A549 (cell line): ENCODE data around the gene CALCB.

ENCODE experiments used
- CBX2 ChIP-seq: fragments of 200-600 bp; sonication (generic); IDR thresholded peaks from 2 replicates; pipeline ENCODE4 v1.6.1; 2016; ENCODE audit warnings: low read depth, mild to moderate bottlenecking, borderline replicate concordance
- EP300 ChIP-seq, 2 experiments: fragments of >200 bp; sonication (Bioruptor Twin); formaldehyde crosslinking; IDR thresholded peaks; 2 replicates in 1 of 2; 3 replicates in 1 of 2; pipeline ENCODE4 v1.6.1; 2016 to 2017
- HMGXB4 ChIP-seq: fragments of 250-450 bp; sonication (Bioruptor Pico); IDR thresholded peaks from 2 replicates; pipeline ENCODE4 v1.5.0; 2021; ENCODE audit warnings: mild to moderate bottlenecking, moderate library complexity, borderline replicate concordance
- JUNB ChIP-seq: fragments of >200 bp; sonication (Bioruptor Twin); formaldehyde crosslinking; IDR thresholded peaks from 2 replicates; pipeline ENCODE4 v1.6.1; 2016
- NR3C1 ChIP-seq: fragments of >200 bp; sonication (Bioruptor Twin); formaldehyde crosslinking; IDR thresholded peaks from 3 replicates; pipeline ENCODE4 v1.6.1; 2017
- POLR2A ChIP-seq: IDR thresholded peaks from 2 replicates; pipeline ENCODE4 v1.6.1; 2012; ENCODE audit warnings: mild to moderate bottlenecking, low read length
- RFX5 ChIP-seq: fragments of 450-650 bp; IDR thresholded peaks from 2 replicates; pipeline ENCODE4 v1.7.1; 2014; ENCODE audit warnings: antibody characterized with exemption, mild to moderate bottlenecking, moderate library complexity
- TP53 ChIP-seq: fragments of 250-450 bp; sonication (Bioruptor Pico); IDR thresholded peaks from 2 replicates; pipeline ENCODE4 v1.5.0; 2021; ENCODE audit warnings: mild to moderate bottlenecking, moderate library complexity
- USF2 ChIP-seq: fragments of 450-650 bp; IDR thresholded peaks from 2 replicates; pipeline ENCODE4 v1.6.1; 2014; ENCODE audit warnings: antibody characterized with exemption
- TF ChIP-seq, protein P1 (sequence below): fragments of >200 bp; sonication (Bioruptor Twin); formaldehyde crosslinking; IDR thresholded peaks from 3 replicates; pipeline ENCODE4 v1.5.1; 2016
- TF ChIP-seq, protein P2 (sequence below): fragments of >200 bp; sonication (Bioruptor Twin); formaldehyde crosslinking; IDR thresholded peaks from 3 replicates; pipeline ENCODE4 v1.6.1; 2016
- TF ChIP-seq, protein P3 (sequence below): IDR thresholded peaks from 2 replicates; pipeline ENCODE4 v1.6.1; 2012
- TF ChIP-seq, protein P4 (sequence below): IDR thresholded peaks from 2 replicates; pipeline ENCODE4 v1.6.1; 2012; ENCODE audit warnings: low read depth, borderline replicate concordance

DNA sequence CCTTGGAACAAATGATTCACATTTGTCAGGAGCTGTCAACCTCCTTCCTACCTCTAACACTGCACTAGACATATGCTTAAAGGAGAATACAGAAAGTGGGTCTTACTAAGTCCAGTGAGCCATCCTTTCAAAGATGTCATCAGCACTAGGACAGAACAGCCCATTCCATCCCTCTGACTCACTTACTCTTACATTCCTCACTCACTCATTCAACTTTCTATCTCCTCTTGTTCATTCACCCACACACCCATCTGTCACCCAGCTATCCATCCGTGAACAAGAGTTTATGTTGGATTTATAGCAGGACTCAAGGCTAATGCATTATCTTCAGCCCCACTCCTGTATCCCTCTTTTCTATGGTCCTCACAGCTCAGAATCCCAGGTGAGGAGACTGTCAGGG, 50.5 kb downstream of the CALCB start:
- TF ChIP-seq HMGXB4 (CRISPR knock-in tag) (no peak), RFX5 (no peak), TP53 (CRISPR knock-in tag) (no peak), EP300 (IDR thresholded peaks at IDR 0.05) (no peak), USF2 (no peak), CBX2 (no peak), POLR2A (no peak), NR3C1 (no peak), JUNB (no peak)
- TF ChIP-seq, protein P1, sequence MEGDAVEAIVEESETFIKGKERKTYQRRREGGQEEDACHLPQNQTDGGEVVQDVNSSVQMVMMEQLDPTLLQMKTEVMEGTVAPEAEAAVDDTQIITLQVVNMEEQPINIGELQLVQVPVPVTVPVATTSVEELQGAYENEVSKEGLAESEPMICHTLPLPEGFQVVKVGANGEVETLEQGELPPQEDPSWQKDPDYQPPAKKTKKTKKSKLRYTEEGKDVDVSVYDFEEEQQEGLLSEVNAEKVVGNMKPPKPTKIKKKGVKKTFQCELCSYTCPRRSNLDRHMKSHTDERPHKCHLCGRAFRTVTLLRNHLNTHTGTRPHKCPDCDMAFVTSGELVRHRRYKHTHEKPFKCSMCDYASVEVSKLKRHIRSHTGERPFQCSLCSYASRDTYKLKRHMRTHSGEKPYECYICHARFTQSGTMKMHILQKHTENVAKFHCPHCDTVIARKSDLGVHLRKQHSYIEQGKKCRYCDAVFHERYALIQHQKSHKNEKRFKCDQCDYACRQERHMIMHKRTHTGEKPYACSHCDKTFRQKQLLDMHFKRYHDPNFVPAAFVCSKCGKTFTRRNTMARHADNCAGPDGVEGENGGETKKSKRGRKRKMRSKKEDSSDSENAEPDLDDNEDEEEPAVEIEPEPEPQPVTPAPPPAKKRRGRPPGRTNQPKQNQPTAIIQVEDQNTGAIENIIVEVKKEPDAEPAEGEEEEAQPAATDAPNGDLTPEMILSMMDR = no peak
- TF ChIP-seq, protein P2, sequence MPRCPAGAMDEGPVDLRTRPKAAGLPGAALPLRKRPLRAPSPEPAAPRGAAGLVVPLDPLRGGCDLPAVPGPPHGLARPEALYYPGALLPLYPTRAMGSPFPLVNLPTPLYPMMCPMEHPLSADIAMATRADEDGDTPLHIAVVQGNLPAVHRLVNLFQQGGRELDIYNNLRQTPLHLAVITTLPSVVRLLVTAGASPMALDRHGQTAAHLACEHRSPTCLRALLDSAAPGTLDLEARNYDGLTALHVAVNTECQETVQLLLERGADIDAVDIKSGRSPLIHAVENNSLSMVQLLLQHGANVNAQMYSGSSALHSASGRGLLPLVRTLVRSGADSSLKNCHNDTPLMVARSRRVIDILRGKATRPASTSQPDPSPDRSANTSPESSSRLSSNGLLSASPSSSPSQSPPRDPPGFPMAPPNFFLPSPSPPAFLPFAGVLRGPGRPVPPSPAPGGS = no peak
- TF ChIP-seq, protein P3, sequence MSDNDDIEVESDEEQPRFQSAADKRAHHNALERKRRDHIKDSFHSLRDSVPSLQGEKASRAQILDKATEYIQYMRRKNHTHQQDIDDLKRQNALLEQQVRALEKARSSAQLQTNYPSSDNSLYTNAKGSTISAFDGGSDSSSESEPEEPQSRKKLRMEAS = no peak
- TF ChIP-seq, protein P4, sequence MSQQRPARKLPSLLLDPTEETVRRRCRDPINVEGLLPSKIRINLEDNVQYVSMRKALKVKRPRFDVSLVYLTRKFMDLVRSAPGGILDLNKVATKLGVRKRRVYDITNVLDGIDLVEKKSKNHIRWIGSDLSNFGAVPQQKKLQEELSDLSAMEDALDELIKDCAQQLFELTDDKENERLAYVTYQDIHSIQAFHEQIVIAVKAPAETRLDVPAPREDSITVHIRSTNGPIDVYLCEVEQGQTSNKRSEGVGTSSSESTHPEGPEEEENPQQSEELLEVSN = no peak
